Ascending aorta (tissue), 2 donors: ENCODE results near the gene RMND1. TPM values are rescaled to one million over a fixed set of nuclear protein-coding genes. Genes with fewer than 3 reads are reported as not detected.
A peak's percentile ranks its signal among the peaks of the same experiment; 100 is the strongest.

ENCODE experiments used
- DNase-seq, 2 donors: peaks; one replicate each; pipeline ENCODE4 v3.0.0-alpha.2; 2019; ENCODE audit warnings: low spot score in 2 of 2
- H3K27ac ChIP-seq, 2 donors: fragments of 200-600 bp; sonication (generic); one replicate each; pipeline ENCODE4 v1.5.1; 2016 to 2017; ENCODE audit warnings: mild to moderate bottlenecking in 1 of 2
- H3K27me3 ChIP-seq: fragments of 200-600 bp; sonication (generic); one replicate; pipeline ENCODE4 v1.5.1; 2017
- H3K36me3 ChIP-seq, 2 donors: fragments of 200-600 bp; sonication (generic); one replicate each; pipeline ENCODE4 v1.5.1; 2016
- H3K4me1 ChIP-seq, 2 donors: fragments of 200-600 bp; sonication (generic); one replicate each; pipeline ENCODE4 v1.5.1; 2016 to 2017; ENCODE audit warnings: mild to moderate bottlenecking in 1 of 2
- H3K4me3 ChIP-seq, 2 donors: fragments of 200-600 bp; sonication (generic); one replicate each; pipeline ENCODE4 v1.5.1; 2016 to 2017; ENCODE audit warnings: mild to moderate bottlenecking in 1 of 2
- H3K9me3 ChIP-seq, 2 donors: fragments of 200-600 bp; sonication (generic); one replicate each; pipeline ENCODE4 v1.5.1; 2016
- CTCF ChIP-seq, 3 experiments: fragments of 200-600 bp in 2 of 3; fragments of 450-650 bp in 1 of 3; sonication (generic) in 2 of 3; IDR thresholded peaks; one replicate each; pipeline ENCODE4 v1.5.1; 2016 to 2019; ENCODE audit warnings: antibody characterized with exemption in 3 of 3, mild to moderate bottlenecking in 1 of 3, moderate library complexity in 1 of 3
- intact Hi-C: fragments of 100-400 bp; cut with DNase I; formaldehyde crosslinking; loops from one replicate; pipeline ENCODE4 v1.15.1; 2023
- total RNA-seq: library from RNA; depleted of rRNA; stranded (reverse); fragments of >200 nt; gene quantifications from one replicate; pipeline ENCODE4 v1.1.0, GENCODE V29; 2016

The RMND1 gene
- total RNA-seq, 1 donor from 2014 or later: 3.8 TPM

- no peaks in the 10 kb centered on the region for H3K27me3 ChIP-seq
- intact Hi-C loops: no loop called here
- no peak for DNase-seq
- no peaks in the 10 kb centered on the region for H3K9me3 ChIP-seq
- H3K36me3 ChIP-seq: peaks cover 32 to 52% of the 10 kb centered on the region in 2 donors
- peaks cover 0 to 6% of the 10 kb centered on the region in 2 donors for H3K4me1 ChIP-seq
- no peak overlapping the region for H3K27ac ChIP-seq
- TF ChIP-seq CTCF (IDR thresholded peaks at IDR 0.05): no peak
- no peak overlapping the region for H3K4me3 ChIP-seq
These were observed 42.7 kb downstream of the RMND1 start for GRCh38 chr6:151409260-151409659.

DNA sequence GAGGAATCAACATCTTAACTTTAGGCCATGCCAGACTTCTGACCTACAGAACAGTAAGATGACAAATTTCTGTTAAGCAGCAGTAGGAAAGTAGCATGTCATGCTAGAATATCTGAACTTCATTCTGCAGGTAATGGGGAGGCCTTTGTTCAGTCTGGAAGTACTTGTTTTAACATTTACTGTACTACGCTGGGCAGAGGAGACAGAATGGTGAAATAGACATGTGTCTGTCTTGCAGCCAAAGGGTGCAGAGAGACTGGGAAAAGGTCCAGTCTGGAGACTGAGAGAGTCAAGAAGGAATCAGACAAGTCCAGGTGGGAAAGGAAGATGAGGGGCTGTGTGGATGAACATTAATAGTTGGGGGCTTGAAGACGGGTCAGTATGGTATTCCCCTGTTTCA, 43.1 kb downstream of the RMND1 start:
- peaks cover 0 to 6% of the 10 kb centered on the region in 2 donors for H3K4me1 ChIP-seq
- peaks cover 30 to 54% of the 10 kb centered on the region in 2 donors for H3K36me3 ChIP-seq
- H3K4me3 ChIP-seq: no peak overlapping the region
- no peak overlapping the region for H3K27ac ChIP-seq
- H3K9me3 ChIP-seq: no peaks in the 10 kb centered on the region
- intact Hi-C loops: no loop called here
- DNase-seq: no peak
- TF ChIP-seq CTCF (IDR thresholded peaks at IDR 0.05): no peak
- no peaks in the 10 kb centered on the region for H3K27me3 ChIP-seq

DNA sequence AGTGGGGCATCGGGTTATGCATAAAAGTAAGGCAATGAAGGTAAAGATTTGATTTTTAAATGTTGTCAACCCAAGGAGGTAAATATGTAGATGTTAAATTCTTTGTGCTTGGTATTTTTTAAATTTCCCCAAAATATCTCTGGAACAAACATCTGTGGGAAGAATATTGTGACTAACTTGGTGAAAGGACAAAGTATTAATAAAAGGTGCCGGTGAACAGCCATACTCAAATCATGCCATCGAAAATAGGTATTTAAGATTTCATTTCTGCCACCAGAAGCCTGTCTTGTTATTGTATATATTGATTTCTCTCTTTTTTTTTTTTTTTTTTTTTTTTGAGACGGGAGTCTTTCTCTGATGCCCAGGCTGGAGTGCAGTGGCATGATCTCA, 48.0 kb downstream of the RMND1 start:
- peaks cover 16 to 35% of the 10 kb centered on the region in 2 donors for H3K36me3 ChIP-seq
- peak overlapping the region in 1 of 2 donors; percentile 4 for H3K27ac ChIP-seq
- H3K9me3 ChIP-seq: no peaks in the 10 kb centered on the region
- no peak for TF ChIP-seq CTCF (IDR thresholded peaks at IDR 0.05)
- intact Hi-C loops: no loop called here
- DNase-seq: no peak
- H3K4me3 ChIP-seq: no peak overlapping the region
- peaks cover 0 to 9% of the 10 kb centered on the region in 2 donors for H3K4me1 ChIP-seq
- no peaks in the 10 kb centered on the region for H3K27me3 ChIP-seq

GRCh38 chr6:151402228-151402627, 49.7 kb downstream of the RMND1 start:
- intact Hi-C loops: no loop called here
- H3K36me3 ChIP-seq: peaks cover 9 to 27% of the 10 kb centered on the region in 2 donors
- no peak for DNase-seq

DNA sequence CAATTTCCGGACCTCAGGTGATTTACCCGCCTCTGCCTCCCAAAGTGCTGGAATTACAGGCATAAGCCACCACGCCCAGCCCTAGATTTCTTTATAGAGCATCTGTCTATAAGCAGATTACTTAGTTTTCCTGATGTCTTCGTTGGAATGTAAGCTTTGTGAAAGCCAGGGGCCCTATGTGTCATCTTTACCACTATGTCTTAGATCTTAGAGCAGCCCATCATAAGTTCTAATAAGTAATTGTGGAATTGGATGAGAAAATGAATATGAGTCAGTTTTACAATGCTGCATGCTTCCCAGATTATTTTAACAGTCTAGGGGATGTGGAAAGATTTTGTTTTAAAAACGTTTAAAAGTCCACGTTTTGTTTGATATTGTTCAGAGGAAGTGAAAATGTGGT, 51.5 kb downstream of the RMND1 start:
- Histone ChIP-seq H3K27ac (no peak overlapping the region), H3K27me3 (no peaks in the 10 kb centered on the region), H3K36me3 (peaks cover 4 to 27% of the 10 kb centered on the region in 2 donors), H3K4me3 (no peak overlapping the region), H3K9me3 (no peaks in the 10 kb centered on the region), H3K4me1 (peaks cover 0 to 15% of the 10 kb centered on the region in 2 donors)
- intact Hi-C loops: no loop called here
- no peak for TF ChIP-seq CTCF (IDR thresholded peaks at IDR 0.05)
- no peak for DNase-seq

More at GRCh38 chr6:151402228-151402627, 49.7 kb downstream of the RMND1 start:
- H3K27me3 ChIP-seq: no peaks in the 10 kb centered on the region
- no peak for TF ChIP-seq CTCF (IDR thresholded peaks at IDR 0.05)
- peaks cover 0 to 13% of the 10 kb centered on the region in 2 donors for H3K4me1 ChIP-seq
- no peak overlapping the region for H3K27ac ChIP-seq
- no peak overlapping the region for H3K4me3 ChIP-seq
- H3K9me3 ChIP-seq: no peaks in the 10 kb centered on the region

DNA sequence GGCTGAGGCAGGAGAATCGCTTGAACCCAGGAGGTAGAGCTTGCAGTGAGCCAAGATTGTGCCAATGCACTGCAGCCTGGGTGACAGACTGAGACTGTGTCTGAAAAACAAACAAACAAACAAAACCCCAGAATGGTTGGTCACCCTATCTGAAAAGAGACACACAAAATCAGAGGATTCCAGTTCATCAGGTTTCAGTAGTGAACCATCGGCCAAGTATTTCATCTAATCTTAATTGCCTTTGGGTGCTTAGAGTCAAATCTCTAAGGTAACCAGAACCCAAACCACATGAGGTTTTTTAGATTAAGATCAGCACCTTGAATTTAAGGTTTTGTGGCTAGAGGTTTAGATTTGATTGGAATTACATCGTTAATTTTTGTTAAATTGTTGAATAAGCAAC, 52.2 kb downstream of the RMND1 start:
- intact Hi-C loops: no loop called here
- TF ChIP-seq CTCF (IDR thresholded peaks at IDR 0.05): no peak
- no peaks in the 10 kb centered on the region for H3K27me3 ChIP-seq
- peaks cover 4 to 20% of the 10 kb centered on the region in 2 donors for H3K36me3 ChIP-seq
- H3K27ac ChIP-seq: no peak overlapping the region
- H3K4me3 ChIP-seq: no peak overlapping the region
- H3K4me1 ChIP-seq: peaks cover 0 to 16% of the 10 kb centered on the region in 2 donors
- no peaks in the 10 kb centered on the region for H3K9me3 ChIP-seq
- no peak for DNase-seq
